ENCODE data around the gene ROPN1L. TPM values are rescaled to one million over a fixed set of nuclear protein-coding genes. Genes with fewer than 3 reads are reported as not detected.

ROPN1L gene
- total RNA-seq, 1 experiment from 2014 or later: not detected

DNA sequence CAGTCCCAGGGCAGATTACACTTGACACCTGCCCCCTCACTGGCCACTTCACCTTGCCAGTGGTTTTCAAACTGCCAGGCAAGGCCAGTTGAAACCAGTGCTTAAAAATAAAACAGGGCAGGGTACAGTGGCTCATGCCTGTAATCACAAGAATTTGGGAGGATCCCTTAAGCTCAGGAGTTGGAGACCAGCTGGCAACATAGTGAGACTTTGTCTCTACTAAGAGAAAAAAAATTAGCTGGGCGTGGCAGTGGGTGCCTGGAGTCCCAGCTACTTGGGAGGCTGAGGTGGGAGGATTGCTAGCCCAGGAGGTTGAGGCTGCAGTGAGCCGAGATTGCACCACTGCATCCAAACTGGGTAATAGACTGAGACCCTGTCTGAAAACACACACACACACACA is 58.1 kb downstream of the ROPN1L start:
- Histone ChIP-seq H3K9ac (ENCODE audit: low read length) (no peak overlapping the region), H3K4me1 (ENCODE audit: low read length) (peaks cover 9% of the 10 kb centered on the region), H4K20me1 (ENCODE audit: insufficient read depth, low read depth, low read length) (no peaks in the 10 kb centered on the region), H3K27me3 (ENCODE audit: low read length) (no peaks in the 10 kb centered on the region), H3K9me2 (replicated peaks; ENCODE audit: insufficient read depth, low read length) (no peaks in the 10 kb centered on the region), H2AFZ (ENCODE audit: low read length) (no peak overlapping the region), H3K4me3 (ENCODE audit: low read length) (no peak overlapping the region), H3K4me2 (ENCODE audit: low read depth, low read length, poor library complexity, severe bottlenecking) (no peak overlapping the region), H3K9me3 (ENCODE audit: low read length) (no peaks in the 10 kb centered on the region), H3K79me2 (ENCODE audit: low read length) (no peaks in the 10 kb centered on the region), H3K27ac (ENCODE audit: low read length) (no peak overlapping the region), H3K36me3 (ENCODE audit: insufficient read depth, low read length) (no peaks in the 10 kb centered on the region)
- no peak for DNase-seq

DNA sequence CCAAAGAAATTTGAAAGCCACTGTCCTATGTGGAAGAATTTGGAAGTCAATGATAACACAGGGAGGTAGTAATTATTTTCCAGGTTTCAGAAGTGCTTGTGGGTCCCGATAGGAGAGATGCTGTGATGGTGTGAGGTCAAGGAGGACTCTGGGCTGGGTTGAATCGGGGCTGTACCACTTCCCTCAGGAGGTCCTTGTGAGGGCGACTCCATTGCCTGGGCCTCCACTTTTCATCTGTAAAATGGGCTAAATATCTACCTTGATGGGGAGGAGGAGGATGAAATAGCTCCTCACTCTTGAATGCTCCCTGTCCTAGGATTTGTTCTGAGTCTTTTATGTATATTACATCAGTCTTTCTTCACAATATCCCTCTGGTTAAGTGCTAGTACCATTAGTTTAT is 59.0 kb downstream of the ROPN1L start:
- no peak overlapping the region for H3K9ac ChIP-seq (ENCODE audit: low read length)

DNA sequence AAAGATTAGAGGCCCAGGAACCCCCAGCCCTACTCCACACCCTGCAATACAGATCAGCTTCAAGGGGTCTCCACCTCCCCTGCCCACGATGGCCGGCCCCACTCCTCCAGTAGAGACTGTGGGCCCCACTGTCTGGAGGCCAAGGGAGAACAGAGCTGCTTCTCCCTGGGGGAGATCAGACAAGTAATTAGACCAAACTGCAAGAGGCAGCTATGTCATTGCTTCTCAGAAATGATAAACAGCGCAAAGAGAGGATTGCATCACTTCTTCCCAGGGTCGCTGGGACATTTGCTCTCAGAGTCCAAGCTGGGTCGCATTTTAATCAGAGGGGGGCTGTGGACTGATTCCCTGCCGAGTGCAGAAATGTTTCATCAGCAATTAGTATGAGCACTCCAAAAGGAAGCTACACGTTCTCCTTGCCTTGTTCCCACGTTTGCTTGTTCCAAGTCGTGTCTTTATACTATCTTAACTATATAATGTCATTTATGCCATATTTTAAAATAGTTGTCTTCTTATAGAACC is 59.9 kb downstream of the ROPN1L start:
- peaks cover 21% of the 10 kb centered on the region for H3K4me1 ChIP-seq (ENCODE audit: low read length)
- no peak overlapping the region for H3K27ac ChIP-seq (ENCODE audit: low read length)
- DNase-seq: no peak
- no peaks in the 10 kb centered on the region for H4K20me1 ChIP-seq (ENCODE audit: insufficient read depth, low read depth, low read length)
- no peaks in the 10 kb centered on the region for H3K9me2 ChIP-seq (replicated peaks; ENCODE audit: insufficient read depth, low read length)
- H3K9ac ChIP-seq (ENCODE audit: low read length): no peak overlapping the region
- no peaks in the 10 kb centered on the region for H3K9me3 ChIP-seq (ENCODE audit: low read length)
- H3K36me3 ChIP-seq (ENCODE audit: insufficient read depth, low read length): no peaks in the 10 kb centered on the region
- no peaks in the 10 kb centered on the region for H3K27me3 ChIP-seq (ENCODE audit: low read length)
- no peak overlapping the region for H3K4me2 ChIP-seq (ENCODE audit: low read depth, low read length, poor library complexity, severe bottlenecking)
- no peak overlapping the region for H3K4me3 ChIP-seq (ENCODE audit: low read length)
- no peak overlapping the region for H2AFZ ChIP-seq (ENCODE audit: low read length)
- no peaks in the 10 kb centered on the region for H3K79me2 ChIP-seq (ENCODE audit: low read length)

More for the DNA sequence above, 59.0 kb downstream of the ROPN1L start:
- H2AFZ ChIP-seq (ENCODE audit: low read length): no peak overlapping the region
- H3K36me3 ChIP-seq (ENCODE audit: insufficient read depth, low read length): no peaks in the 10 kb centered on the region
- no peaks in the 10 kb centered on the region for H3K9me2 ChIP-seq (replicated peaks; ENCODE audit: insufficient read depth, low read length)
- no peak overlapping the region for H3K27ac ChIP-seq (ENCODE audit: low read length)
- H4K20me1 ChIP-seq (ENCODE audit: insufficient read depth, low read depth, low read length): no peaks in the 10 kb centered on the region
- no peaks in the 10 kb centered on the region for H3K9me3 ChIP-seq (ENCODE audit: low read length)
- no peak for DNase-seq
- peaks cover 18% of the 10 kb centered on the region for H3K4me1 ChIP-seq (ENCODE audit: low read length)
- H3K4me3 ChIP-seq (ENCODE audit: low read length): no peak overlapping the region
- no peaks in the 10 kb centered on the region for H3K79me2 ChIP-seq (ENCODE audit: low read length)
- no peaks in the 10 kb centered on the region for H3K27me3 ChIP-seq (ENCODE audit: low read length)
- no peak overlapping the region for H3K4me2 ChIP-seq (ENCODE audit: low read depth, low read length, poor library complexity, severe bottlenecking)

- Histone ChIP-seq H3K9ac (ENCODE audit: low read length) (no peak overlapping the region), H3K4me2 (ENCODE audit: low read depth, low read length, poor library complexity, severe bottlenecking) (no peak overlapping the region), H3K9me3 (ENCODE audit: low read length) (no peaks in the 10 kb centered on the region), H3K9me2 (replicated peaks; ENCODE audit: insufficient read depth, low read length) (no peaks in the 10 kb centered on the region), H3K27ac (ENCODE audit: low read length) (no peak overlapping the region), H2AFZ (ENCODE audit: low read length) (no peak overlapping the region), H3K36me3 (ENCODE audit: insufficient read depth, low read length) (no peaks in the 10 kb centered on the region), H3K4me3 (ENCODE audit: low read length) (no peak overlapping the region), H3K79me2 (ENCODE audit: low read length) (no peaks in the 10 kb centered on the region), H3K4me1 (ENCODE audit: low read length) (peaks cover 21% of the 10 kb centered on the region), H4K20me1 (ENCODE audit: insufficient read depth, low read depth, low read length) (no peaks in the 10 kb centered on the region), H3K27me3 (ENCODE audit: low read length) (no peaks in the 10 kb centered on the region)
- DNase-seq: no peak
Observed at GRCh38 chr5:10502130-10502529, 60.5 kb downstream of the ROPN1L start.

GRCh38 chr5:10502578-10502977 is 60.9 kb downstream of the ROPN1L start:
- Histone ChIP-seq H3K9me3 (ENCODE audit: low read length) (no peaks in the 10 kb centered on the region), H3K79me2 (ENCODE audit: low read length) (no peaks in the 10 kb centered on the region), H3K27me3 (ENCODE audit: low read length) (no peaks in the 10 kb centered on the region), H3K9me2 (replicated peaks; ENCODE audit: insufficient read depth, low read length) (no peaks in the 10 kb centered on the region), H4K20me1 (ENCODE audit: insufficient read depth, low read depth, low read length) (no peaks in the 10 kb centered on the region), H3K9ac (ENCODE audit: low read length) (no peak overlapping the region), H3K36me3 (ENCODE audit: insufficient read depth, low read length) (no peaks in the 10 kb centered on the region), H3K4me2 (ENCODE audit: low read depth, low read length, poor library complexity, severe bottlenecking) (no peak overlapping the region), H3K27ac (ENCODE audit: low read length) (no peak overlapping the region), H3K4me1 (ENCODE audit: low read length) (peaks cover 21% of the 10 kb centered on the region), H3K4me3 (ENCODE audit: low read length) (no peak overlapping the region), H2AFZ (ENCODE audit: low read length) (no peak overlapping the region)
- no peak for DNase-seq

DNA sequence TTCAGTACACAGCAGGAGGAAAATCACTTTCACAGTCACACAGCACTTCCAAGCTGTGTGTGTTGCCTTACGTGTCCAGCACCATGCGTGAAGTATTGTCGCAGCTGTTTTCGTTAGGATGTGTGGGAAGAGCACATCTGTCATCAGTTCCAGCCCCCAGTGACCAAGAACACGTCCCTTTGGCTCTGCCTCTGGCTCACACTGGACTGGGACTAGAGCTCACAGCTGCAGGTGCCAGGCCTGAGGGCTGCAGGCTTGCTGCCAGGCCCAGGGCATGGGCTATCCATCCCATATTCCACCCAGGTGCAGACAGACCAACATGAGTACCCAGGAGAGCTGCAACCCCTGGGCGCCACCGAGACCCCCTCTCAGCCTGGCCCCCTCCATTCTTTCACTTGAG is 61.6 kb downstream of the ROPN1L start:
- Histone ChIP-seq H3K79me2 (ENCODE audit: low read length) (no peaks in the 10 kb centered on the region), H3K9me3 (ENCODE audit: low read length) (no peaks in the 10 kb centered on the region), H4K20me1 (ENCODE audit: insufficient read depth, low read depth, low read length) (no peaks in the 10 kb centered on the region), H3K4me3 (ENCODE audit: low read length) (no peak overlapping the region), H3K27ac (ENCODE audit: low read length) (no peak overlapping the region), H3K4me1 (ENCODE audit: low read length) (peaks cover 21% of the 10 kb centered on the region), H3K36me3 (ENCODE audit: insufficient read depth, low read length) (no peaks in the 10 kb centered on the region), H3K27me3 (ENCODE audit: low read length) (no peaks in the 10 kb centered on the region), H3K9me2 (replicated peaks; ENCODE audit: insufficient read depth, low read length) (no peaks in the 10 kb centered on the region), H2AFZ (ENCODE audit: low read length) (no peak overlapping the region), H3K4me2 (ENCODE audit: low read depth, low read length, poor library complexity, severe bottlenecking) (no peak overlapping the region), H3K9ac (ENCODE audit: low read length) (no peak overlapping the region)
- no peak for DNase-seq

GRCh38 chr5:10503997-10504793 is 62.5 kb downstream of the ROPN1L start:
- no peak overlapping the region for H2AFZ ChIP-seq (ENCODE audit: low read length)
- no peak for DNase-seq
- no peaks in the 10 kb centered on the region for H4K20me1 ChIP-seq (ENCODE audit: insufficient read depth, low read depth, low read length)
- H3K4me1 ChIP-seq (ENCODE audit: low read length): peaks cover 21% of the 10 kb centered on the region
- H3K36me3 ChIP-seq (ENCODE audit: insufficient read depth, low read length): no peaks in the 10 kb centered on the region
- H3K79me2 ChIP-seq (ENCODE audit: low read length): no peaks in the 10 kb centered on the region
- no peak overlapping the region for H3K27ac ChIP-seq (ENCODE audit: low read length)
- H3K4me3 ChIP-seq (ENCODE audit: low read length): no peak overlapping the region
- no peaks in the 10 kb centered on the region for H3K9me2 ChIP-seq (replicated peaks; ENCODE audit: insufficient read depth, low read length)
- H3K4me2 ChIP-seq (ENCODE audit: low read depth, low read length, poor library complexity, severe bottlenecking): no peak overlapping the region
- H3K9me3 ChIP-seq (ENCODE audit: low read length): no peaks in the 10 kb centered on the region
- no peak overlapping the region for H3K9ac ChIP-seq (ENCODE audit: low read length)
- no peaks in the 10 kb centered on the region for H3K27me3 ChIP-seq (ENCODE audit: low read length)

DNA sequence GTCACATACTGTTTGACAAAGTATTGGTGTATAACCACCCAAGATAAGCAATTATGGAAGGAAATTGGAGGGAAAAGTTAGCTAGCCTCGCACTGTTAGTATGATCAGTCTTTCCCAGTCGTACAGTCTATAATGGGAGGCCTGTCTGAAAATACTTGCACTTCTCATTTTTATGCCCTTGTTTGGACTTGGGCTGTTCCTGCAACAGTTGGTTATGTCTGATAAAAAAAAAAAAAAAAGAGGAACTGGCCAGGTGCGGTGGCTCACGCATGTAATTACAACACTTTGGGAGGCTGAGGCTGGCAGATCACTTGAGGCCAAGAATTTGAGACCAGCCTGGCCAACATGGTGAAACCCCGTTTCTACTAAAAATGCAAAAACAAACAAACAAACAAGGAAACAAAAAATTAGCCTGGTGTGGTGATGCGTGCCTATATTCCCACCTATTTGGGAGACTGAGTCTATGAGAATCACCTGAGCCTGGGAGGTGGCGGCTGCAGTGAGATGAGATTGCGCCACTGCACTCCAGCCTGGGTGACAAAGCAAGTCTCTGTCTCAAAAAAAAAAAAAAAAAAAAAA is 63.9 kb downstream of the ROPN1L start:
- DNase-seq: peak; percentile 77
- no peaks in the 10 kb centered on the region for H4K20me1 ChIP-seq (ENCODE audit: insufficient read depth, low read depth, low read length)
- H3K27ac ChIP-seq (ENCODE audit: low read length): no peak overlapping the region
- peaks cover 21% of the 10 kb centered on the region for H3K4me1 ChIP-seq (ENCODE audit: low read length)
- H2AFZ ChIP-seq (ENCODE audit: low read length): no peak overlapping the region
- H3K4me3 ChIP-seq (ENCODE audit: low read length): no peak overlapping the region
- H3K4me2 ChIP-seq (ENCODE audit: low read depth, low read length, poor library complexity, severe bottlenecking): peak overlapping the region; percentile 21
- H3K27me3 ChIP-seq (ENCODE audit: low read length): no peaks in the 10 kb centered on the region
- H3K9ac ChIP-seq (ENCODE audit: low read length): no peak overlapping the region
- no peaks in the 10 kb centered on the region for H3K79me2 ChIP-seq (ENCODE audit: low read length)
- no peaks in the 10 kb centered on the region for H3K36me3 ChIP-seq (ENCODE audit: insufficient read depth, low read length)
- H3K9me2 ChIP-seq (replicated peaks; ENCODE audit: insufficient read depth, low read length): no peaks in the 10 kb centered on the region
- no peaks in the 10 kb centered on the region for H3K9me3 ChIP-seq (ENCODE audit: low read length)
